ENCODE data around the gene STARD7.

The STARD7 gene

DNA sequence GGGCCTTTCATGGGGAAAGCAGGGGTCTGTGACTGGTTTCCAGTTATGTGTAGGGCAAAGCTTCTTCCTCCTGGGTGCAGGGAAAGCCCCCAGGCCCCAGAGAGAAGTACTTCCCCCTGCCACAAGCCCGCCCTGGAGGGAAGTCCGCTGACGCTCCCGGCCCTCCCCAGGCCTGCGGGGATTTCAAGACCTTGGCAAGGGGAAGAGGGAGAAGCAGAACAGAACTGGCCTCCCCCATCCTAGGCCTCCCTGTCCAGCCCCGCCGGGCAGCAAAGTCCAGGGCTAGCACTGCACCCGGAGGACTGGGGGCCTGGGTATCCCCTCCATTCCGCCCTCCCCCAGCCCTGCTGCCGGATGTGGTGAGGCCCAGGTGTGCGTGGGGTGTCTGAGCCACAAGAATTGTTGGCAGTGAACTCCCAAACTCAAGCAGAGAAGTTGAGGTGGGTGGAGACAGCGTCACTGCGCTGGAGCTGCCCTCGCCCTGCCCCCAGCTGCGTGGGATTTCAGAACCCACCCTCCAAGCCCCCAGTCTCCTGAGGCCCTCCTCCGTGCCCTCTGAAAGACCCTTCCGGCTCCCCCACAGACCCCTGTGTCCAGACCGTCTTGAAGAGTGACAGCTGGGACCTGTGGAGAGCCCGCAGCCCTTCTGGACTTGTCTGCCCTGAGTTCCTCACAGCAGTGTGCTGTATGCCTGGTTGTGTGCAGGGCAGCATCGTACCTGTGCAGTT is 62.3 kb downstream of the STARD7 start:
- H3K4me3 ChIP-seq (ENCODE audit: low read depth, low read length): no peak overlapping the region
- in situ Hi-C loops (cut with HindIII; ENCODE audit: low sequenced_read_pairs): no loop called here
- TF ChIP-seq CTCF (IDR thresholded peaks at IDR 0.05; ENCODE audit: low read depth, low read length): no peak
- no peak for DNase-seq (ENCODE audit: low read depth, low spot score)

- H3K4me3 ChIP-seq (ENCODE audit: low read depth, low read length): no peak overlapping the region
- in situ Hi-C loops (cut with HindIII; ENCODE audit: low sequenced_read_pairs): no loop called here
- TF ChIP-seq CTCF (IDR thresholded peaks at IDR 0.05; ENCODE audit: low read depth, low read length): no peak
These were observed 62.8 kb downstream of the STARD7 start for GRCh38 chr2:96145848-96146152.

DNA sequence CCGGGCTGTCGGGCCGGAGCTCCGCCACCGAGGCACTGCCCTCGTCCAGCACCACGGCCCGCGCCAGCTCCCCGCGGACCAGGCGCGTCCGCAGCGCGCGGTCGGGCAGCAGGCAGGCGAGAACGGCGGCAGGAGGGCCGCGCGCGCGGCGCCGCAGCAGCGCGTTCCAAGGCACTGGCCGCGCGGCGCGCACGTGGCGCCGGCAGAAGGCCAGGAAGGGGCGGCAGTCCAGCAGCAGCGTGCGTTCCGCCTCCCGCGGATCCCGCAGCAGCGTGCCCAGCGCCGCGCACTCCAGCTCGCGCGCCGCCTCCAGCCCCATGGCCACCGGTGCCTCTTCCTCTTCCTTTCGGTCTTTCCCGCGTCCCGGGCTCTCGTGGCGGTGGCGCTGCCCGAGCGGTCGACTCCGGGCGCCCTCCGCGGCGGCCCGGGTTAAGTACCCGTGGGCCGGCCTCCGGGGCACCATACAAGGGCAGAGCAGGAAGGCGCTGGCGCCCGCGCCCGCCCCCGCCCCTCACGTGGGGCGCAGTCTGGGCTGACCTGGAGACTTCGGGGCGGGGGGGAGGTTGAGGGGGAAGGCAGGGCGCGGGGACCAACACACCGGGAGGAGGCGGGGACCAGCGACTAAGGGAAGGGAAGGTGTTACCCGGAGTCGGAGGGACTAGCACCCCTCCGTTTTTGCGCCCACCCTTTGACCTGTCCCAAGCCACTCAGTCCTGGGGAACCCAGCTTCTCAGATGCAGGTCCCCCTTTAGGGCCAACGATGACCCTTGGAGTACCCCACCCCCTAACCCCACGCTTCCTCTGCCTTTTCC is 63.4 kb downstream of the STARD7 start, which contains the start of gene DUSP2:
Gene DUSP2 (minus strand): TSS at position 405 of the 812 bp plus-strand sequence. CDS start 86 bp downstream, at position 319.
- no peak for TF ChIP-seq CTCF (IDR thresholded peaks at IDR 0.05; ENCODE audit: low read depth, low read length)
- peak within 1 kb of the TSS; percentile 32 for H3K4me3 ChIP-seq (ENCODE audit: low read depth, low read length)
- peak; percentile 49 for DNase-seq (ENCODE audit: low read depth, low spot score)
- in situ Hi-C loops (cut with HindIII; ENCODE audit: low sequenced_read_pairs): no loop called here

More at GRCh38 chr2:96145848-96146152, 62.8 kb downstream of the STARD7 start:
- no peak for DNase-seq (ENCODE audit: low read depth, low spot score)

DNA sequence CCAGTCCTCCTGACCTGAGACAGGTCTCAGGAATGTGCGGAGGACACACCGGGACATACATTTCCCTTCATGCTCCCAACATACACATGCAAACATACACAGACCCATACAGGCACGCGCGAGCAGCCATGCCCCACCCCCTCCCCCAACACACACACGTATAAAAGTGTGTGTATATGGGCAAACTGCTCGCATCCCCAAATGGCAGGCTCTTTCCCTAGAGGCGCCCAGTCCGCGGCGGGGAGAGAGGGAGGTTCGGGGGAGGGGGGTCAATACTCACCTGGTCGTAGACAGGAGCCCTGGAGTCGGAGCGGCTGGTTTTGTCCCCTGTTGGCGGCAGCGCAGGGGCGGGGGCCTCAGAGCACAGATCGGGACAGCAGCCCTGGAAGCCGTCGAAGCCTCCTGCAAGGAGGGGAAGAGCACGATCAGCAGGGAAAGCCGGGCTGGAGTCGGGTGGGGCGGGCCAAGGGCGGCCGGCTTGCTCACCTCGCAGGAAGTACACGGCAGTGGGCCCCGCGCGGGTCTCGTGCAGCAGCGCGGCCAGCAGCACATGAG is 64.1 kb downstream of the STARD7 start:
- TF ChIP-seq CTCF (IDR thresholded peaks at IDR 0.05; ENCODE audit: low read depth, low read length): no peak
- in situ Hi-C loops (cut with HindIII; ENCODE audit: low sequenced_read_pairs): no loop called here

DNA sequence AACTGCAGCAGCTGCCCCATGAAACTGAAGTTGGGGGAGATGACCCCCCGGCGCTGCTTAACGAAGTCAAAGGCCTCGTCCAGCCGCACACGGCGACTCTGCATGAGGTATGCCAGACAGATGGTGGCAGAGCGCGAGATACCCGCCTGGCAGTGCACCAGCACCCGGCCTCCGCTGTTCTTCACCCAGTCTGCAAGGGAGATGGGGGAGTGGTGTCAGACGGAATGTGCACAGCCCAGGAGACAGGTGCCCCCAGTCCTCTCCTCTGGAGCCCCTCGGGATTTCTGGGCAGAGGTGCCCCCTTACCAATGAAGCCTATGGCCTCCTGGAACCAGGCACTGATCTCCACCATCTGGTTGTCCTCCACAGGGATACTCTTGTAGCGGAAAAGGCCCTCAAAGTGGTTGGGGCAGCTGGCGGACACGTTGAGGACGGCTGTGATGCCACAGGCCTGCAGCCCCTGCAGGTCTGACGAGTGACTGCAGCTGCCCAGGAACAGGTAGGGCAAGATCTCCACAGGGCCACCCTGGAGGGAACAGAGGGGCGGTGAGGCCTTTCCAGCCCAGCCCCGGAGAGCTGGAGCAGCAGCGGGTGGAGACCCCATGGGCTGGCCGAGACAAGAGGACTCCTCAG is 64.7 kb downstream of the STARD7 start:
- TF ChIP-seq CTCF (IDR thresholded peaks at IDR 0.05; ENCODE audit: low read depth, low read length): no peak
- H3K4me3 ChIP-seq (ENCODE audit: low read depth, low read length): no peak overlapping the region
- in situ Hi-C loops (cut with HindIII; ENCODE audit: low sequenced_read_pairs): no loop called here
- DNase-seq (ENCODE audit: low read depth, low spot score): no peak

More for the DNA sequence above, 64.1 kb downstream of the STARD7 start:
- peak overlapping the region; percentile 32 for H3K4me3 ChIP-seq (ENCODE audit: low read depth, low read length)
- no peak for DNase-seq (ENCODE audit: low read depth, low spot score)

DNA sequence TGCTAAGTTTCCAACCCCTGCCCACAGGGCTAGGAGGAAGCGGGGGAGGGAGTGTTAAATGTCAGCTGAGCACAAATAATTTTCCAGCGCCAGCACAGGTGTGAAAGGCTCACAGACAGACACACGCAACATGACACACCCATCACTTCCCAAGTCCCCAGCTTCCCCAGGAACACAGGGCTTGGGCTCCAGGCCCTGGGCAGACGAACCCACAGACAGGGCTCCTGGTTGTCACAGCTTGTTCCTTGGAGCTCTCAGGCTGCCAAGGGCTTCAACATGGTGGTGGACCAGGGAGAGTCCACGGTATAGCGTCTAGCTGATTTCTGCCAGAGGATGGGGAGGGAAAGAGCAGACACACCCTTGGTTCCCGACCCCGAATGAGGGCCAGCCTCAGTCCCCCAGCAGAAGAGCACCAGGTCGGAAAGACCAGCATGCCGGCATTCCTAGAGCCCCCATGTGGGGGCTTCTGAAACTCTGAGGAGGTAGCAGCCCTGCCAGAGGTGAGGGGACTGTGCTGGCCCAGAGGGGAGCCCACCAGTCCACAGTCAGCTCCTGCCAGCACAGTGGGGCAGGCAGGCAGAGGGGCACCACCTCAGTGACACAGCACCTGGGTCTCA is 65.3 kb downstream of the STARD7 start:
- H3K4me3 ChIP-seq (ENCODE audit: low read depth, low read length): no peak overlapping the region
- TF ChIP-seq CTCF (IDR thresholded peaks at IDR 0.05; ENCODE audit: low read depth, low read length): no peak
- in situ Hi-C loops (cut with HindIII; ENCODE audit: low sequenced_read_pairs): no loop called here
- DNase-seq (ENCODE audit: low read depth, low spot score): no peak

Measured in astrocyte of the spinal cord (primary cell).